Fibroblast of lung (primary cell): Measurements from ENCODE around the gene CCNL1.

ENCODE experiments used
- CTCF ChIP-seq, 2 donors: IDR thresholded peaks in 1 of 2; conservative IDR thresholded peaks in 1 of 2; 1 replicate in 1 of 2; 2 replicates in 1 of 2; pipeline ENCODE4 v1.5.1; 2011 to 2012; ENCODE audit warnings: low read length in 2 of 2, control low read depth in 1 of 2, inconsistent platforms in 1 of 2, low read depth in 1 of 2, mild to moderate bottlenecking in 1 of 2
- EZH2 ChIP-seq: IDR thresholded peaks from 2 replicates; pipeline ENCODE4 v1.5.1; 2012; ENCODE audit warnings: low read length, control low read depth, mild to moderate bottlenecking; ENCODE audit errors: missing control alignments

GRCh38 chr3:157147099-157147803, 12.7 kb downstream of the CCNL1 start:
- TF ChIP-seq CTCF (conservative IDR thresholded peaks at IDR 0.05 in 1 of 2, IDR thresholded peaks at IDR 0.05 in 1 of 2; ENCODE audit: low read depth in 1 of 2, low read length in 2 of 2) (no peak), EZH2 (no peak)
